ENCODE measurements around the gene ZNF804B. TPM values are rescaled to one million over a fixed set of nuclear protein-coding genes. Genes with fewer than 3 reads are reported as not detected.

The ZNF804B gene
- total RNA-seq, 1 experiment from 2014 or later = not detected

GRCh38 chr7:89312551-89312950 lies 553.1 kb downstream of the ZNF804B start:
- intact Hi-C loops (cut with micrococcal nuclease; ENCODE audit: unreplicated experiment) = no loop called here
- H3K27me3 ChIP-seq (replicated peaks; ENCODE audit: insufficient read depth, low read depth, low read length, poor library complexity) = no peaks in the 10 kb centered on the region
- H3K4me1 ChIP-seq (ENCODE audit: insufficient read depth, low read length, poor library complexity, severe bottlenecking) = no peaks in the 10 kb centered on the region
- POLR2A ChIA-PET (ENCODE audit: low non-redundant PET) = no interaction called here
- H3K9me3 ChIP-seq (ENCODE audit: low read depth, low read length, poor library complexity, severe bottlenecking) = no peaks in the 10 kb centered on the region
- TF ChIP-seq EZH2 (IDR thresholded peaks at IDR 0.05; ENCODE audit: borderline replicate concordance, low read depth, low read length, poor library complexity, severe bottlenecking) = no peak
- TF ChIP-seq CTCF (conservative IDR thresholded peaks at IDR 0.05; ENCODE audit: low read depth, low read length) = no peak
- no peak overlapping the region for H3K27ac ChIP-seq (ENCODE audit: low read depth, low read length, poor library complexity, severe bottlenecking)
- H3K36me3 ChIP-seq (ENCODE audit: insufficient read depth, low read length, poor library complexity, severe bottlenecking) = no peaks in the 10 kb centered on the region
- no peak overlapping the region for H3K4me3 ChIP-seq (ENCODE audit: low read depth, low read length, poor library complexity, severe bottlenecking)
- BruUV-seq (replicated peaks) = no TSS peak
- CTCF ChIA-PET = no interaction called here
- no peak for DNase-seq (ENCODE audit: low spot score)

- DNase-seq (ENCODE audit: low spot score) = no peak
- intact Hi-C loops (cut with micrococcal nuclease; ENCODE audit: unreplicated experiment) = no loop called here
- POLR2A ChIA-PET (ENCODE audit: low non-redundant PET) = no interaction called here
- H3K36me3 ChIP-seq (ENCODE audit: insufficient read depth, low read length, poor library complexity, severe bottlenecking) = no peaks in the 10 kb centered on the region
- no peak overlapping the region for H3K27ac ChIP-seq (ENCODE audit: low read depth, low read length, poor library complexity, severe bottlenecking)
- H3K4me1 ChIP-seq (ENCODE audit: insufficient read depth, low read length, poor library complexity, severe bottlenecking) = no peaks in the 10 kb centered on the region
- CTCF ChIA-PET = no interaction called here
- no peaks in the 10 kb centered on the region for H3K27me3 ChIP-seq (replicated peaks; ENCODE audit: insufficient read depth, low read depth, low read length, poor library complexity)
- TF ChIP-seq EZH2 (IDR thresholded peaks at IDR 0.05; ENCODE audit: borderline replicate concordance, low read depth, low read length, poor library complexity, severe bottlenecking) (no peak), CTCF (conservative IDR thresholded peaks at IDR 0.05; ENCODE audit: low read depth, low read length) (no peak)
- H3K4me3 ChIP-seq (ENCODE audit: low read depth, low read length, poor library complexity, severe bottlenecking) = no peak overlapping the region
- no TSS peak for BruUV-seq (replicated peaks)
- no peaks in the 10 kb centered on the region for H3K9me3 ChIP-seq (ENCODE audit: low read depth, low read length, poor library complexity, severe bottlenecking)
These were observed 557.2 kb downstream of the ZNF804B start for GRCh38 chr7:89316584-89317251.

- H3K27me3 ChIP-seq (replicated peaks; ENCODE audit: insufficient read depth, low read depth, low read length, poor library complexity) = no peaks in the 10 kb centered on the region
- intact Hi-C loops (cut with micrococcal nuclease; ENCODE audit: unreplicated experiment) = no loop called here
- POLR2A ChIA-PET (ENCODE audit: low non-redundant PET) = interaction anchor here (0.6 kb wide), 1 partner anchor 250 kb away, joined by 3 read pairs; no protein-coding TSS in a partner anchor
- no peaks in the 10 kb centered on the region for H3K4me1 ChIP-seq (ENCODE audit: insufficient read depth, low read length, poor library complexity, severe bottlenecking)
- TF ChIP-seq EZH2 (IDR thresholded peaks at IDR 0.05; ENCODE audit: borderline replicate concordance, low read depth, low read length, poor library complexity, severe bottlenecking) = no peak
- TF ChIP-seq CTCF (conservative IDR thresholded peaks at IDR 0.05; ENCODE audit: low read depth, low read length) = no peak
- no peak for DNase-seq (ENCODE audit: low spot score)
- BruUV-seq (replicated peaks) = no TSS peak
- H3K36me3 ChIP-seq (ENCODE audit: insufficient read depth, low read length, poor library complexity, severe bottlenecking) = no peaks in the 10 kb centered on the region
- H3K9me3 ChIP-seq (ENCODE audit: low read depth, low read length, poor library complexity, severe bottlenecking) = no peaks in the 10 kb centered on the region
- H3K27ac ChIP-seq (ENCODE audit: low read depth, low read length, poor library complexity, severe bottlenecking) = no peak overlapping the region
- CTCF ChIA-PET = no interaction called here
- no peak overlapping the region for H3K4me3 ChIP-seq (ENCODE audit: low read depth, low read length, poor library complexity, severe bottlenecking)
These were observed 572.5 kb downstream of the ZNF804B start for GRCh38 chr7:89332026-89332425.
